GM13977 (cell line): ENCODE data around the gene ZBTB7C.

Experiments used
- DNase-seq: peaks from one replicate; pipeline ENCODE4 v3.0.0; 2012; ENCODE audit warnings: low spot score
- in situ Hi-C: fragments of 300-500 bp; cut with MboI; formaldehyde crosslinking; loops from one replicate; pipeline ENCODE4 v1.12.0; 2022; ENCODE audit warnings: low sequenced_read_pairs, low pct_unique_long_range_greater_than_20kb, mixed read lengths, inconsistent platforms; ENCODE audit not compliant: unreplicated experiment
- TF ChIP-seq, protein P1 (sequence below): IDR thresholded peaks from 2 replicates; pipeline ENCODE4 v1.5.1; 2012; ENCODE audit warnings: mild to moderate bottlenecking, control low read depth; ENCODE audit not compliant: insufficient read depth; ENCODE audit errors: extremely low read depth, missing control alignments

ZBTB7C gene

DNA sequence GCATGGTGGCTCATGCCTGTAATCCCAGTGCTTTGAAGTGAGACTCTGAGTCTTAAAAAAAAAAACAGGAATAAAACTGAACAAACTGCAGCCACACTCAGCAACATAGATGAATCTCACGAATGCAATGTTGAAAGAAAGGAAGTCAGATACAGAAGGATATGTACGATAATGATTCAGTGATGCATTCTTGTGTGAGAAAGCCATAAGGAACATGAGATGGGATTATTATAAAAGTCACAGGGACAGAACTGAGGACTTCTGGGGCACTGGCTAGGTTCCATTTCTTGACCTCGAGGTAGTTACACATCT lies 421.8 kb downstream of the ZBTB7C start:
- DNase-seq = no peak
- TF ChIP-seq, protein P1, sequence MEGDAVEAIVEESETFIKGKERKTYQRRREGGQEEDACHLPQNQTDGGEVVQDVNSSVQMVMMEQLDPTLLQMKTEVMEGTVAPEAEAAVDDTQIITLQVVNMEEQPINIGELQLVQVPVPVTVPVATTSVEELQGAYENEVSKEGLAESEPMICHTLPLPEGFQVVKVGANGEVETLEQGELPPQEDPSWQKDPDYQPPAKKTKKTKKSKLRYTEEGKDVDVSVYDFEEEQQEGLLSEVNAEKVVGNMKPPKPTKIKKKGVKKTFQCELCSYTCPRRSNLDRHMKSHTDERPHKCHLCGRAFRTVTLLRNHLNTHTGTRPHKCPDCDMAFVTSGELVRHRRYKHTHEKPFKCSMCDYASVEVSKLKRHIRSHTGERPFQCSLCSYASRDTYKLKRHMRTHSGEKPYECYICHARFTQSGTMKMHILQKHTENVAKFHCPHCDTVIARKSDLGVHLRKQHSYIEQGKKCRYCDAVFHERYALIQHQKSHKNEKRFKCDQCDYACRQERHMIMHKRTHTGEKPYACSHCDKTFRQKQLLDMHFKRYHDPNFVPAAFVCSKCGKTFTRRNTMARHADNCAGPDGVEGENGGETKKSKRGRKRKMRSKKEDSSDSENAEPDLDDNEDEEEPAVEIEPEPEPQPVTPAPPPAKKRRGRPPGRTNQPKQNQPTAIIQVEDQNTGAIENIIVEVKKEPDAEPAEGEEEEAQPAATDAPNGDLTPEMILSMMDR = no peak
- in situ Hi-C loops = no loop called here

DNA sequence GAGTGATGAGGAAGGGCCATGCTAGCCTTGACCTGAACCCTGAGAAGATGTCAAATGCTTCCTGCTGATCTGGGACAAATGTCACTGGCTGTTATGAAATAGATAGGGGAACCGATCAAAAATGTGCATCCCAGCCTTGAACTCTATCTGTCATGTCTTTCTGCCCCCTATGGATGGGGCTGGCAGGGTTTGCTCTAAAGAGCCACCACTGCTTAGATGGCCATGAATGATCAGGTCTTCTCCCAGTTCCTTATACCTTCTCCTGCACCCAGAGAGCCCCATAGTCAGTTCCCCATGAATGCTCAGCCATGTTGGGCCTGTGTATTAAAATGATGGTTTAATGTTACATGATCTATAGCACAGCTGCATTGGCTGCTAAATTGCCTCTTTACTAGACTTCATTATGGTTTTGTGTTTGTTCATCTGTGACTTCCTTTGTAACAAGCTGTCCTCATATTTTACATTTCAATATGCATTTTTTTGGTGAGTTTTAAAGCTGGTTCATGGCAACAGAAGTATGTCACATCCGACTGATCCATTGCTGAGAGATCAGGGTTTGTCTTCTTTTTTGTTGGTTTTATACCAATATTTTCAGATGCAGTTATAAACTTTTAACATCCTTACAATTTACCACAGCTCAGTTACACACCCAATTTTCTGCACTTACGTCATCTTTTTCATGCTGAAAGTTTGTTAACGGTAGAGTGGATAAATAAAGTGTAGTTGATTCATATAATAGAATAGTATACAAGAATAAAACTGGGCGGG lies 422.4 kb downstream of the ZBTB7C start:
- in situ Hi-C loops = no loop called here
- TF ChIP-seq, protein P1 = no peak
- DNase-seq = no peak

DNA sequence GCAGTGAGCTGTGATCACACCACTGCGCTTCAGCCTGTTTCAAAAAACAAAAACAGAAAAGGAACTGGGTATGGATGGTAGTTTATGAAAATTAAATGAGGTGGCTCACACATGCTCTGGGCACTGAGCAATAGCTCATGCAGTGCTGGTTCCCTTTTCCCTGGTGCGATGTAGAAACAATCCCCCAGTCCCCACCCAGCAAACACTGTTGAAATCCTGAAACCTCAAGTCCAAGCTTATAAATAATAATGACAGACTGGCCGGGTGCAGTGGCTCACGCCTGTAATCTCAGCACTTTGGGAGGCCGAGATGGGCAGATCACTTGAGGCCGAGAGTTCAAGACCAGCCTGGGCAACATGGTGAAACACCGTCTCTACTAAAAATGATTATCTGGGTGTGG lies 423.3 kb downstream of the ZBTB7C start:
- in situ Hi-C loops = no loop called here
- no peak for DNase-seq
- TF ChIP-seq, protein P1 = no peak

DNA sequence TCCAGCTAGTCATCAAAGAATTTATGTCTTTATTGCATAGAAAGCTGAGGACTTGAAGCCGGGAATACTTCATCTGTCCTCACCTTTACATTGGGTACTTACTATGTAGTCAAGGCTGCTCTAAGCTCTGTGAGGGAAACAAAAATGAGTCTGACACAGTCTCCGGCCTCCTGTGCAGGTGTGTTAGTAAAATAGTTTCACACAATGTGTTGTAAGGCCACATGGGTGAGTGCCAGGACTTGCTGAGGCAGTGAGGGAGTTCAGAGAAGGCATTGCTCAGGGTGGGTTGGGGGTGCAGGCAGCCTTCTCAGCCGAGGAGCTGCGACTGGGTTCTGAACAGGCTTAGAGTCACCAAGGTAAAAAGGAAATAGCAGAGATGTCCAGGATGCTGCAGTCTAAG lies 424.2 kb downstream of the ZBTB7C start:
- no peak for DNase-seq
- TF ChIP-seq, protein P1 = no peak
- in situ Hi-C loops = no loop called here

DNA sequence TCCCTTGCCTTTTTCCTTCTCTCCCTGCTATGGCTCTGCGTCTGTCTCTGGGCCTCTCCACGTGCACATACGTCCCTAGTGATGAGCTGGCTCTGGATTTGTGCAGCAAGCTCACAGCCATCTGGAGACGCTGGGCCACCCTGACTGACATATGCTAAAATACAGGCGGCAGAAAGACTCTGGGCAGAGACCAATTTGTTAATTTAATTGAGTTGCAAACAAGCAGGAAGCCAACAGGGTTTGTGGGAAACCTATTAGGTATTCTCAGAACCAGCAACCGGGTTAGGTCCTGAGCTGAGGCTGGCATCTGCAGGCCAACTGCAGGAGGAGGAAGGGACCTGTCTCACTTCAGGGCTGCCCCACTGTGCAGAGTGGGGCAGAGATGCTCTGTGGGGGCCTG lies 425.2 kb downstream of the ZBTB7C start:
- in situ Hi-C loops = no loop called here
- no peak for DNase-seq
- TF ChIP-seq, protein P1 = no peak

DNA sequence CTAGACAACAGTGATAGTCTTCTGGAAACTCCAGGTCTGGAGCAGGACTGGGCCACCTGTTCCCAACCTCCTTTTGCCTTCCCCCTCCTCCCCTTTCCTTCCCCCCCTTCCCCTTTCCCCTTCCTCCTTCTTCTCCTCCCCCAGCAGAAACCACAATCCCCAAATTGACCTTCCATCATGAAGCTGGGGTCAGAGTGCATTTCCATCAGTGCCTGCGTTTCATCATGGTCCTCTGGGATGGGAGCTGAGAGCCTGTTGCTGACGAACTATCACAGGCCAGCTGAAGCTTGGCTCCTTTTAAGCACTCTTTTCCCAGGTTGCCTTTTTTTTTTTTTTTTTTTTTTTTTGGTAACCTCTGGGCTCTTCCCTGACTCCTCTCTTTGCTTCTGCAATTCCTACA lies 426.1 kb downstream of the ZBTB7C start:
- TF ChIP-seq, protein P1 = no peak
- no peak for DNase-seq
- in situ Hi-C loops = no loop called here
